Activated T-helper 1 cell treated with anti-CD3 and anti-CD28 coated beads, Interleukin-2, amount 50 U/mL, for 16 hours (primary cell): ENCODE measurements around the gene BCAR1.
"Not testable (repeated sequence)": the region's sequence is repeated elsewhere in the genome, so short reads cannot be mapped to it uniquely, and the experiment has no call there.

Experiments used
- DNase-seq, 2 donors: peaks; one replicate each; pipeline ENCODE4 v3.0.0-alpha.2; 2020; ENCODE audit warnings: low read depth in 1 of 2, low spot score in 1 of 2

BCAR1 gene

DNA sequence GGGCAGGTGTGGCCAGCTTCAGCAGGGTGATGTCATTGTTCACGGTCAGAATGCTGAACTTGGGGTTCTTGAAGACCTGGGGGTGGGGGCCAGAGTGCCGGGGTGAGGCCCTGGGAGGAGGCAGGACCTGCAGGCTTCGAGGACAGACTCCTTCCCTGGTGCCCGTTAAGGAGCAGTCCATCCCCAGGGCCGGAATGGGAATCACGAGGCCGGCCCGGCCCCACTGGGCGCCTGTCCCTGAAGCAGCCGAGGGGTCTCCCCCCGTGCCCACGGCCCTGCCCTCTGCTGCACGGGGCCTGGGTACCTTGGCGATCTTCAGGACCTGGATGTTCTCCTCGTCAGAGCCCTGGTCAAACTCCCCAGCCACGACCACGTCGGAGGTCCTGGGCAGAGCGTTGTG is 46.0 kb downstream of the BCAR1 start:
- DNase-seq = not testable (repeated sequence)

DNA sequence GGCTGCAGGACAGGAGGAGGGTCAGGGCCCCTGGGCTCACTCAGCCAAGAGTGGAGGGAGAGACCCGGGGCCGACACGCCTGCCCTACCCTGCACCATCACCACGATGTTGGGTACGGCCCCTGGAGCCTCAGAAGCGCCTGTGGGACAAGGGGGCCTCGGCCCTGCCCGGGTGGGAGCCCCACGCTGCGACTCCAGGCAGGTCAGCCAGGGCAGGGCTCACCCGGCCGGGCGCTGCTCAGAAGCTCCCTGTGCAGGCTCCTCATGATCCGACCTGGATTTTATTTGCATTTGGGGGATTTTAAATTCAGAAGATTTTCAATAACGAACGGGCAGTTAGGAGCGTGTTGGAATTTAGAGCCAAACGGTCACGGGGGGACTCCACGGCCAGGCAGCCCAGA is 46.5 kb downstream of the BCAR1 start:
- DNase-seq = not testable (repeated sequence)

DNA sequence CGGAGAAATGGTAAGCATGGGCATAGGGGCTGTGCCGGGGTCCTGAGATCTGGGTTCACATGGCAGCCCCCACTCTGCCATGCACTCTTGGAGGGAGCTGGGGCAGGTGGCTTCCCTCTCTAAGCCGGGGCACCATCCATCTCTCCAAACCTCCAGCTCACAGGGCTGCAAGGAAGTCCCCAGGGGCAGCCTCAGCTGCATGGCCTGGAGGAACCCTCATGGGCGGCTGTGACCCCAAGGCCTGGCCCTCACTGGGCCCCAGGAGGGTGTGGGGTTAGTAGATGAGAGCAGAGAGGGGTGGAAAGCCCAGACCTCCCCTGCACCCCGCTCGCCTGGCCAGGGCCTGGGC is 47.0 kb downstream of the BCAR1 start:
- DNase-seq = no peak

DNA sequence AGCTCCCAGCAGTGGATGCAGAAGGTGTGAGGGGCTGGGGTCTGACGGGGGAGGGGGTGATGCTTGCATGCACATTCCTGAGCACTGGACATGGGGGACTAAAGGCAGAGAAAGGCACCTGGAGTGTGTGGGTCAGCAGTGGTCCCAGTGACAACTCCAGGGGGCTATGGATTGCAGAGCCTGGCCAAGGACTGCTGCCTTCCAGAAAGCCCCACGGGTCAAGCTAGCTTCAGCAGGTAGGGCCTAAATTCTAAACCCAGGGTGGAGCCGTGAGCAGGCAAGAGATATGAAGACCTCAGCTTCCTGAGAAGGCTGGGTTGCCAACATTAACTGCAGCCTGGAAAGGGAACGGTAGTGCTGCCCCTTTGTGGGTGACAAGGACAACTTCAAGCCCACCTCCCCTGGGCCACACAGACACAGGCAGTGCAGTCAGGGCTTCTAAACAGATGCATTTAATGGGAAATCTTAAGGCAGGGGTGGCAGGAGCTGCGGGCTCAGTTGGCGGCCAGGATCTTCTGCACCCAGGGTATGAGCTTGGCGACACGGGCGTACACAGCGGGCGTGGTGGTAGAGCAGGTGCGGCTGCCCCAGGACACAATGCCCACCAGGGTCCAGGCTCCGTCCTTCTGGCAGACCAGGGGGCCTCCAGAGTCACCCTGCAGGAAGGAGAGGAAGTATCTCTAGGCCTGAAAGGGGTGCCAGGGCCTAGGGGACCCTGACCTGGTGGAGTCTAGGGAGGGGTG is 47.6 kb downstream of the BCAR1 start:
- DNase-seq = no peak

DNA sequence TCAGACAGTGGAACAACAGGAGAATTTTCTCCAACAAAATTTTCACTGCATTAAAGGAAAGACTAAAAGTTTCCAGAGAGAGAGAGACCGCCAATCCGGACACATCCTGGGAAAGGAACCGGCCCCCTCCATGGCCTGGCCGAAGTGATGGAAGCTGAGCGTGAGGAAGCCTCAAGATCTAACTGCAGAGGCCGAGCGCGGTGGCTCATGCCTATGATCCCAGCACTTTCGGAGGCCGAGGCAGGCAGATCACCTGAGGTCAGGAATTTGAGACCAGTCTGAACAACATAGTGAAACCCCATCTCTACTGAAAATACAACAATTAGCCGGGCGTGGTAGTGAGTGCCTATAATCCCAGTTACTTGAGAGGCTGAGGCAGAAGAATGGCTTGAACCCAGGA is 48.3 kb downstream of the BCAR1 start:
- no peak for DNase-seq

DNA sequence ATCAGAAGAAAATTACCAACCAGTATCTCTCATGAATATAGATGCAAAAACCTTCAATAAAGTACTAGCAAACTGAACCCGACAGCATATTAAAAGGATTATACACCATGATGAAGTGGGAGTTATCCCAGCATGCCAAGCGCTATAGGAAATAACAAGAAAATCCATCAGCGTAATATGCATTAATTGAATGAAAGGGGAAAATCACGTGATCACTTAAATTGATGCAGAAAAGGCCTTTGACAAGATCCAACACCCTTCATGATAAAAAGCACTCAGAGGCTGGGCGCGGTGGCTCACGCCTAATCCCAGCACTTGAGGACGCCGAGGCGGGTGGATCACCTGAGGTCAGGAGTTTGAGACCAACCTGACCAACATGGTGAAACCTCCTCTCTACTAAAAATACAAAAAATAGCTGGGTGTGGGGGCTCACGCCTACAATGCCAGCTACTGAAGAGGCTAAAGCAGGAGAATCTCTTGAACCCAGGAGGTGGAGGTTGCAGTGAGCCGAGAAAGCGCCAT is 49.3 kb downstream of the BCAR1 start:
- DNase-seq = no peak

- no peak for DNase-seq
These were observed 53.3 kb downstream of the BCAR1 start for GRCh38 chr16:75198135-75198600.

- no peak for DNase-seq
These were observed 53.8 kb downstream of the BCAR1 start for GRCh38 chr16:75197522-75198134.

DNA sequence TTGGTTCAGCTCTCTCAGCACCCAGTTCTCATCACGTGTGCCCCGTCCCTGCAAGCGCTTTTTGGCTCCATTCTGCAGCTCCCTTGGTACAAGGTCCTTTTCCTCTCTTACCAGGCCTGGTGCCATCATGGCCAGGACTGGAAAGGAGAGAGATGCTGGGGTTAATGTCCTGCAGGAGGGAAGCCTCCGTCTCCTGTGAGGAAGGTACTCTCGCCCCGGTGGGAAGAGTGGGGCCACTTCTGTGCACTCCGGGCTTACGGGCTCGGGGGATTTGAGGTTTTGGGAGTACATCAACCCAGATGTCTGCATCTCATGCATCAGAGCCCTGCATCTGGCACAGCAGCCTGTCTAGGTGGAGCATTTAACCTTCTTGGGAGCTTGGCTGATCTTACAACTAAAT is 54.6 kb downstream of the BCAR1 start:
- DNase-seq = no peak

GRCh38 chr16:75195811-75196790 is 55.3 kb downstream of the BCAR1 start:
- DNase-seq = no peak

GRCh38 chr16:75193730-75194444 is 57.5 kb downstream of the BCAR1 start:
- no peak for DNase-seq

DNA sequence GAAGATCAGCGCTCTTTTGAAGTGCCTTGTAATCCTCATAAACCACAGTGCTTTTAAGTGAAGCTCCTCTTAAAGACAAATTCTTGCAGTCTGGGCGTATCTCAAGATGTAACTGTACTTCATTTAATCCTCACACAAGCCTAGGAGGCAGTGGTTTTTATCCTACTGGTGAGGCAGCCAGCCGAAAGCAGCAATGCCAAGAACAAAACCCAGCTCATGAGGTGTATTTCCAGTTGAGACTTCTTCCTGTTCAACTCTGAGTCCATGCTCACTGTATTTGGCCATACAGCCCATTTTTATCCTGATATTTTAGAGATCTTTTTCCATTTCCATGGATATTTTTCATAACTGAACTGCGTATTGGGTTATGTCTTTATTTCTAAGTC is 58.2 kb downstream of the BCAR1 start:
- DNase-seq = no peak

DNA sequence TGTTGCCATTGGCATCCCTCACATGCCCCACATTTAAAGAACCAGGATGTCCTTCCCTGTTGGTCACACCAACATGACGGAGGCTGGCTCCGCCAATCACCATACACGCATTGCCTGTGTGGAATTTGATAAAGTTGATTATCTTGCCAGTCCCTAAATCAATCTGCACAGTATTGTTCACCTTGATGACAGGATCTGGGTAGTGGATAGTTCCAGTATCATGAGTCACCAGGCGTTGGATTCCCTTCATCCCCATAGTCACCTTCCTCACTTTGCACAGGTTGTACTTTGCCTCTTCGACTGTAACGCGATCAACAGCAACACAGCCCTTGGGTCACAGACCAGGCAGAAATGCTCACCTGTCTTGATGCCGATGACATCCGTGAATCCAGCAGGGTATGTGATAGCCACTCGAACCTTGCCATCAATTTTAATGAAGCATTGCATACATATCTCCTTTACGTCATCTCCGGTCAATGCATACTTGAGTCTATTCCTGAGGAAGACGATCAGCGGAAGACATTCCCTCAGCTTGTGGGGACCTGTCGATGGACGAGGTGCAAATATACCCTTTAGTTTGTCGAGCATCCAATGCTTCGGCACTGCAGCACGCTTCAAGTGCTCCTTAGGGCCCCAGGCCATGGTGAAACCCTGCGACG is 58.7 kb downstream of the BCAR1 start:
- no peak for DNase-seq

- no peak for DNase-seq
These were observed 61.7 kb downstream of the BCAR1 start for GRCh38 chr16:75189638-75190245.

- no peak for DNase-seq
These were observed 62.5 kb downstream of the BCAR1 start for GRCh38 chr16:75188832-75189477.

- DNase-seq = no peak
These were observed 69.8 kb downstream of the BCAR1 start for GRCh38 chr16:75181630-75182029.

GRCh38 chr16:75179208-75179607 is 72.2 kb downstream of the BCAR1 start:
- DNase-seq = no peak
